HG03432 (cell line): ENCODE measurements around the gene CSK.

Source experiments
- ATAC-seq: cut with Tn5 transposase; IDR thresholded peaks from one replicate; pipeline ENCODE4 v1.9.1; 2021; ENCODE audit warnings: mild to moderate bottlenecking, moderate library complexity; ENCODE audit not compliant: unreplicated experiment

The CSK gene

DNA sequence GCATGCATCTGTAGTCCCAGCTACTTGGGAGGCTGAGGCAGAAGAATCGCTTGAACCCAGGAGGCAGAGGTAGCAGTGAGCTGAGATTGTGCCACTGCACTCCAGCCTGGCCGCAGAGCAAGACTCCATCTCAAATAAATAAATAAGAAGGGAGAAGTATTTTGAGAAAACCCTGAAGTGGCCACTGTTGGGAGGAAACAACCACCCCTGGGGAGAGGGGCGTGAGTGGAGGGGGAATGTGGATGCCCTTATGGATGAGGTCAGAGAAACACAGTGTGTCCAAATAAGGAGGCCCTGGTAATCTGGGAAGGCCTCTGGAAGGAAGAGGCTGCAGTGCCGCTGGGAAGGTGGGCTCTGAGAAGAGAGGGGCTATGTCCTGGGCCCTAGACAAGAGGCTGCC is 40.4 kb downstream of the CSK start:
- no peak for ATAC-seq

GRCh38 chr15:74823324-74823723 is 41.4 kb downstream of the CSK start:
- no peak for ATAC-seq

GRCh38 chr15:74824976-74825375 is 43.1 kb downstream of the CSK start:
- no peak for ATAC-seq

GRCh38 chr15:74825866-74826265 is 44.0 kb downstream of the CSK start:
- ATAC-seq, result no peak

DNA sequence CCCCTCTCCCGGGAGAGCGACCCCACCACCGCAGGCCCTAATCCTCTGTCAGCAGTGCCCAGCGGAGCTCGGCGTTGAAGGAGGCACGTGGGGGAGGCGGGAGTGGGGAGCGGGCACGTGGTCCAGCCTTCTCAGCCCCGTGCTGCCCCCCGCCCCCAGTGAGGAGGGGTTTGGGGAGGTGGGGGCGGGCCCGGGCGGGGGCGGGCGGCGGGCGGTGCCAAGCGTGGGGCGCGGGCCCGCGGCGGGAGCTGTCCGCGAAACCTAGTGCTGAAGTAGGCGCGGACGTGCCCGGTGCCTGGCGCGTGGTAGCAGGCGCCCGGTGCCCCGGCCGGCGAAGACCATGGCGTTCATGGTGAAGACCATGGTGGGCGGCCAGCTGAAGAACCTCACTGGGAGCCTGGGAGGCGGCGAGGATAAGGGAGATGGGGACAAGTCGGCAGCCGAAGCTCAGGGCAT is 44.5 kb downstream of the CSK start, which contains the start of gene CPLX3:
CPLX3 (plus strand) TSS at position 264 of the 456 bp plus-strand sequence; CDS start at position 341, 77 bp downstream.
- ATAC-seq, result no peak

GRCh38 chr15:74826921-74827320 is 45.0 kb downstream of the CSK start:
- ATAC-seq, result no peak

DNA sequence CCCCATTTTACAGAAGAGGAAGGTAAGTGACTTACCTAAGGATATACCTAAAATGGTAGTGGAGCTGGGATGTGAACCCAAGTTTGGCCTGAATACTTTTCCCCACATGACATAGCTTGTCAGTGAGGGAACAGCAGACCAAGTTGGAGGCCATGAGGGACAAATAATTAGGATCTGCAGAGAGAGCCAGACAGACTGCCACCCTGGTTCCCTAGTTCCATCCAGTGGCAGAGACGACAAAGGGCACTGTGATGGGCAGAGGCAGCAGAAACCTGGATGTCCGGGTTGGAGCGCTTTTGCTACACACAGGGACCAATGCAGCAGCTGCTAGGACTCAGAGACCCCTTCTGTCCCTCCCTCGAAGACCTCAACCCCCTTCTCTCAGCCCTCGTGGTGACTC is 45.7 kb downstream of the CSK start:
- ATAC-seq, result no peak

DNA sequence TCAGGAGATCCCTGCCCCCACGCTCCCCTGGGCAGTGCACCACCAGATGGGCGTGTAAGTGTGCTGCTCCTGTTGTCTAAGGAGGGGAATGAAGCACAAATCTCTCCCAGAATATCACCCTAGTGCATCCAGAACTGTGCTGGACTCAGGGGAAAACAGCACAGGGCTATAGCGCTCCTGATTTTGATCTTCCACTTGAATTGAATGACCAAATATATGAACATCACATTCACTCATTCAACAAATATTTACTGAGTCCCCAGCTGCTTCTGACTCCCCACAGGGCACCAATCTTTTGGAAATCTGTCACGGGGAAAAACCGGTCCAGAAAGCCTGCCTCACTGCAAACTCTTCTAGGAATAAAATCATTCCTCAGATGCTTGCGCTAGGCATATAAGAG is 47.0 kb downstream of the CSK start:
- no peak for ATAC-seq

DNA sequence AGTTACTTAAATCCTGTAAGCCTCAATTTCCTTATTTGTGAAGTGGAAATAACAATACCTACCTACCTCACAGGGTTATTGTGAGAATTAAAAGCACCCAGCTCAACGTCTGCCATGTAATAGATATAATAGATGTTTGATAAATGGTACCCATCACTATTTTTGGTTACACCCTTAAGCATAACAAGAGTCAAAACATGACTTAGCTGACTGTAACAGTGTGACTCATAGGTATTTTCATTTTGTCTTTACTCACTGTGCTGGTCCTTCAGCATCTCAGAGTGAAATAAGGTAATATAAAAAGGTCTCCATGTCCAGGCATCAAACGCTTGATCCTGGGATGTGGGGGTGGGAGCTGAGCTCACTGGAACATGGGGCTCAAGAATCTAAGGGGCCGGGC is 47.6 kb downstream of the CSK start:
- no peak for ATAC-seq

DNA sequence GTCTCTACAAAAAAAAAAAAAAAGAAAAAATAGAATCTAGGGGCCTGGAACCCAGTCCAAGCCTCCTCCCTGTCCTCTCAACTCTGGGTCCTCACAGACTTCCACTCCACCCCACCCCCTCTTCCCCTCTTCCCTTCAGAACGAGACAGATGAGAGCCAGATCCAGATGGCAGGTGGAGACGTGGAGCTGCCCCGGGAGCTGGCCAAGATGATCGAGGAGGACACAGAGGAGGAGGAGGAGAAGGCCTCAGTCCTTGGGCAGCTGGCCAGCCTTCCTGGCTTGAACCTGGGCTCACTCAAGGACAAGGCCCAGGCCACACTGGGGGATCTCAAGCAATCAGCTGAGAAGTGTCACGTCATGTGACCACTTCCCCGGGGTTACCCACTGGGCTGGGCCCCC is 48.1 kb downstream of the CSK start:
- ATAC-seq, result no peak

DNA sequence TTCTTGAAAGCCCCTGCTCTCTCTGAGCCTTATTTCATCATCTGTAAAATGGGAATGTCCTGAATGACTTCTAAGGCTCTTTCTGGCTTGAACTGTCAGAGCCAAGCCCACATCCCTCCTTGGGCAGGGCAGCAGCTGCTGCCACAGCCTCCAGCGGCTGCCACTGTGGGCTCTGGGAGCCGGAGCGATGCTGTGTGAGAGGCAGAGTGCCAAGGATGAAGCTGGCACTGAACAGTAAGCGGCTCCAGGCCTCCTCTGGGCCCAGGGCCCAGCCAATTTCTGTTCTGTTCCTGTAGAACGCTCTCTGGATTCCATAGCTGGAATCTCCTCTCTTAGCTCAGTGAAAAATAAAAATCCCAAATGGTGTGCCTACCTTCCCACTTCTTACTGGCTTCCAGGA is 49.0 kb downstream of the CSK start:
- ATAC-seq, result no peak

GRCh38 chr15:74831813-74832495 is 50.1 kb downstream of the CSK start:
- no peak for ATAC-seq

- no peak for ATAC-seq
Measured at GRCh38 chr15:74832826-74833225, 50.9 kb downstream of the CSK start.

DNA sequence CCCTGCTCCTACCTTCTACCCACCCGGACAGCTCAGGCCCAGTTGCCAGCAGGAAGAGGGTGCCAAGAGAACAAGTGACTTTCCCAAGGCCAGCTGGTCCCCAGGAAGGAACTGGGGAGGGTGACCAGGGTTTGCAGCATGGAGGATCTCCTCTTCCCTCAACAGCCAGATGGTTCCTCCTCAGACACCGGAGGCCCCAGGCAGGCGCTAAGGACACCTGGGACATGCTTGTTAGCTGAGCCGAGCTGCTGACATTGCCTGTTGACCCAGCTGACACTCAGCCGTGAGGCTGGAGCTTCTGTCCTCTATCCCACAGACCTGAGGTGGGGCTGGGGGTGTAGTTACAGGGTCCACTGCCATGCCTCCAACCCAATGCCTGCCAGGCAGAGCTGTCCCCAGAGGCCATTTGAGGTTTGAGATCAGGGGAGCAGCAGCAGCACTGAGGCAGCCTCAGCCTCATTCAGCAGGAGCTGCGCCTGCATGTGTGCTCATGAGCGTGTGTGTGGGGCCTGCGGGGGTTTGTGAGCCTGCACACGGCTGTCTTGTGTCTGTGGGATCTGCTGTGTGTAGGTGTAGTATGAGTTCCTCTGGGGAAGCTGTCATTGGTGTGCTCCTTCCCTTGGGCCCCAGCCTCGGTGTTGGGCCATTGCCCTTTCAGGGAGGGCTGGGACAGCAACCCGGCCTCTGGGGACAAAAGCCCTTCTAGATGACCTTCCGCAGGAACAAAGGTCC is 51.7 kb downstream of the CSK start:
- no peak for ATAC-seq

- ATAC-seq, result no peak
Measured at GRCh38 chr15:74835312-74835823, 53.5 kb downstream of the CSK start.

DNA sequence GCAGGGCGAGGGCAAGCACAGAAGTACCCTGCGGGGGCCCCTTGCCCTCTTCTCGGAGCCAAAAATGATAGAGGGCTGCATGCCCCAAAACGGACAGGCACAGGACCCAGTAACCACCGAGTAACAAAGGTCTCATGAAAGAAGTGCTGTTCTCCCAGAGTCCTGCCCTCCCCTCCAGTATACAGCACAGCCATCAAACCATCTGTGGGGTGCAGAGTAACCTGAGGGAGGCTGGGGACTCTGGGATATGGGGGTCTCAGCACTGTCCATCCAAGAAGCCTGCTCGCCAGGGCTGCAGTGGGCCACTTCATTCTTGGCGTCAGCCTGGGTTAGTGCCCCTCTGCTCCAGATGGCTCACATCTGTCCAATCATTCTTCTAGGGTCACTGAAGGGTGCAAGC is 55.0 kb downstream of the CSK start:
- ATAC-seq, result no peak

- ATAC-seq, result no peak
Measured at GRCh38 chr15:74837482-74838136, 55.7 kb downstream of the CSK start.

DNA sequence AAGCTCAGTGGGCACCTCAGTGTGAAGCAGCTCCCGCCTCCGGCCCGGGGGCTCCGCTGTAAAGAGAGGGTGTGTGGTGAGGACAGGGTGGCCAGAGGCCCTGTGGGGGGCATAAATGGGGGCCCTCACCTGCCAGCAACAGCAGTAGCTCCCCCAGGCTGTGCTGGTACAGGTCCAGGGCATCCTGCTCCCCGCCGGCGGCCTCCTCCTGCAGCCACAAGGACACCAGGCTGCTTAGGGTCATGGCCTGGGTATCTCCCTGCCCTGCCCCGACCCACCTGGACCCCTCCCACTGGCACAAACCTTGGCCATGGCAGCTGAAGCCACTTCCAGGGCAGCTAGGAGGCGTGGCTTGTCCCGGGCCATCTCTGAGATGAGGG is 56.2 kb downstream of the CSK start:
- ATAC-seq, result no peak

DNA sequence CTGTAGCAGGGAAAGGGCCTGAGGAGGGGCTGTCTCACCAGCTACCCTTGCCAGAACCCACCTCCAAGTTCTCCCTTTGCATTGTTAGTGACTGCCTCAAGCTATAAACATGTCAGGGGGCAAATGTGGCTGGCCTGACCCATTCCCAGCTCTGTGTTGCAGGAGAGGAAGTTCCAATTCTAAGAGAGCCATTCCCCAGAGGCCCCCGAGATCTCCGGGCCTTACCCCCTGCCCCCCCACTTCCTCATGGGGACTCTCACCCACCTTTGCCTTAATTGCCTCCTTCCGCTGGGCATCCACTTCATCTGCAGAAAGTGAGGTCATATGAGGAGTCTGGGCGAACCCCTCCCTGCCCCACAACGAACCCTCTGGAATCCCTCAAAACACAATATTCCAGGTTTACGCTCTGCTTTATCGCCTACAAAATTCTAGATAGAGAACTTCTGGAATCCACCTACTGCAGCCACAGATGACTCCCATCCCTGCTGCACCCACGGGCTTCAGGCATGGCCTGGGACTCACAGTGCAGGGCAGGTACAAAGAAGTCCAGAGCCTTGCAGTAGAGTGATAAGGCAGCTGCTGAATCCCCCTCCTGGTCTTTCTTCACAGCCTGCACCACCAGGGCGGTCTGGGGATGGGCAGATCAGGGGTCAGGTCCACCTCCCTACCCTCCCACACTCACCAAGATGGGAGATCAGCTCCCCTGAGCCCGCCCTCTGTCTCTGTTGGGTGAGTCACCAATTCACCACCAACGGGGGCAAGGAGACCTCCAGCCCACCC is 57.1 kb downstream of the CSK start:
- ATAC-seq, result no peak

GRCh38 chr15:74839526-74840395 is 57.9 kb downstream of the CSK start:
- no peak for ATAC-seq
